GM12873 (cell line): Measurements from ENCODE around the gene FAR1.

Experiments used
- CTCF ChIP-seq: IDR thresholded peaks from 2 replicates; pipeline ENCODE4 v1.5.1; 2012; ENCODE audit warnings: low read depth, mild to moderate bottlenecking, moderate library complexity, low read length, control low read depth; ENCODE audit not compliant: insufficient read depth; ENCODE audit errors: missing control alignments

The FAR1 gene

GRCh38 chr11:13638422-13638821 is 30.0 kb upstream of the FAR1 start:
- no peak for TF ChIP-seq CTCF

- TF ChIP-seq CTCF = no peak
Observed at GRCh38 chr11:13644997-13645687, 23.3 kb upstream of the FAR1 start.

DNA sequence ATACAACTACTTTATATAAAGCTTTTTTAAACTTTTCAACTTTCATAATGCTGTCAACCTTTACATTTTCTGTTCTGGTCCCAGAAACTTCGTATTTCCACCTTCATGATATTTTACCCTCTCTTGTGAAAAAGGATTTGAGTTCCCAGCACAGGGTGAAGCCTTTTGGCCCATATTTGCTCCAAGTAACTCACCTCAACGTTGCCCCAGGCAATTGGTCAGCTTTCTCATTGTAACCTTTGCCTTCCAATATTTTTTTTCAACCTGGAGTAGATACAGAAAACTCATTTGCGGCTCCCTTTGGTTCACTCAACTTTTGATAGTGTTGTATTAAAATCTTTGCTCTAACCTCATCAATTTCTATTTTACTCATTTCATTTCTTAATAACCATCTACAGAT is 21.1 kb upstream of the FAR1 start:
- no peak for TF ChIP-seq CTCF

DNA sequence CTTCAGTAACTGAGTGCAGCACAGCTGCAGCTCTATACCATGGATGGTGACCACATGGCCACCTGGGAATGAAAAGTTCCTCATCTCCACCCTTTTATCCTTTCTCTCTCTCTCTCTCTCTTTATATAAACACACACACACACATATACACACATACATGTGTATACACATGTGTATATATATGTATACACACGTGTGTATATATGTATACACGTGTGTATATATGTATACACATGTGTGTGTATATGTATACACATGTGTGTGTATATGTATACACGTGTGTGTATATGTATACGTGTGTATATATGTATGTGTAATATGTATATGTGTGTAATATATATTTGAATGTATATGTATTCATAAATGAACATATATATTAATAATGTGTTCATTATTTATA is 18.8 kb upstream of the FAR1 start:
- no peak for TF ChIP-seq CTCF

DNA sequence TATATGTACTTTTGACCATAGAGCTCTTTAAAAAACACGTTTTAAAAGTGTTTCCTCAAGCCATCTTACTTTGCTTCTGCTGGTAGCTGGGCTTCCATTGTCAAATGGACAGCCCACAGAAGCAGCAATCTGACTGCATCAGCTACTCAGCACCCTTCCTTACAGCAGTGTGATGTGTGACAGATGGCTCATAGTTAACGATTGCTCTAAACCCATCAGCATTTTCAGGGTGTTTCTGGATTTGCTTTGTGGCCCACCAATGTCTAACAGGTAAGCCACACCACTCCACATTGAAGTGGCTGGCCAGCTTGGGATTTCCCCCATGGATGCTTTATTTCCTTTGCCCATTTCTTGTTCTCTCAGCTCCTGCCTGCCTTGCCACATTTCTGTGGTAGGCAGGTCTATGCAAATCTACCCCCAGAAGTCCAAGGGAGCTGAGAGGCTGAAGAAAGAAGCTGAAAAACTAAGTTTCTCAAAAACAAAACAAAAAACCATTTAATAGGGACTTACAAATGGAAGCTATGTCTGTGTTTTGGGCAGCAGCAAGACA is 7.3 kb upstream of the FAR1 start:
- TF ChIP-seq CTCF = no peak

GRCh38 chr11:13663631-13664071 is 4.8 kb upstream of the FAR1 start:
- no peak for TF ChIP-seq CTCF

DNA sequence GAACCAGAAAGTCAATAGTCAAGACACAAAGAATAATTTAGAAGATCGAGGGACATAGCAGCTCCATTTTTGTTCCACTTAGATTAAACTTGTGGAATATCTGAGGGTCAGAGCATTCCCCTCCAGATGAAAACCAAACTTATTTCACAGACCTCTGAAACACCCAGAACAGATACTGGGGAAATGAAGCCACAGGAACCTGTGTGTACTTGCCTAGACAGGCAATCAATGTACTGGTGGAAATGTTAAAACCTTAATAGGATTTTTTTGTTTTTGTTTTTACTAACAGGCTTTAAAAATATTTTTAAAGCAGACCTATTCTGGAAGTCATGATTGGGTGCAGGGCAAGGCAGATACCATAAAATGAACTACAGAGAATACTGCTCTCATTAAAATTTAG is 4.1 kb upstream of the FAR1 start:
- TF ChIP-seq CTCF = no peak
